HG02973 (cell line): ENCODE results near the gene SLC15A4.
"Not testable (repeated sequence)": the region's sequence is repeated elsewhere in the genome, so short reads cannot be mapped to it uniquely, and the experiment has no call there.

ENCODE experiments used
- ATAC-seq: cut with Tn5 transposase; IDR thresholded peaks from one replicate; pipeline ENCODE4 v1.9.1; 2021; ENCODE audit warnings: moderate library complexity; ENCODE audit not compliant: unreplicated experiment

The SLC15A4 gene

GRCh38 chr12:128823916-128824839 lies at the start of gene SLC15A4:
SLC15A4 (minus strand) TSS chr12:128823958; CDS start chr12:128823943, 15 bp downstream.
- ATAC-seq: peak; percentile 77

GRCh38 chr12:128872303-128872702 lies 48.5 kb upstream of the SLC15A4 start:
- ATAC-seq: no peak

GRCh38 chr12:128871516-128871892 lies 47.7 kb upstream of the SLC15A4 start:
- no peak for ATAC-seq

- ATAC-seq: no peak
These were observed 43.7 kb upstream of the SLC15A4 start for GRCh38 chr12:128867466-128867865.

- ATAC-seq: no peak
These were observed 40.9 kb upstream of the SLC15A4 start for GRCh38 chr12:128864516-128865186.

GRCh38 chr12:128863957-128864356 lies 40.2 kb upstream of the SLC15A4 start:
- ATAC-seq: no peak

- no peak for ATAC-seq
These were observed 37.7 kb upstream of the SLC15A4 start for GRCh38 chr12:128861226-128862016.

- ATAC-seq: no peak
These were observed 35.6 kb upstream of the SLC15A4 start for GRCh38 chr12:128859311-128859710.

GRCh38 chr12:128857133-128857763 lies 33.5 kb upstream of the SLC15A4 start:
- ATAC-seq: no peak

- no peak for ATAC-seq
These were observed 33.0 kb upstream of the SLC15A4 start for GRCh38 chr12:128856791-128857078.

GRCh38 chr12:128856035-128856790 lies 32.5 kb upstream of the SLC15A4 start:
- ATAC-seq: no peak

- no peak for ATAC-seq
These were observed 29.9 kb upstream of the SLC15A4 start for GRCh38 chr12:128853600-128854197.

- ATAC-seq: no peak
These were observed 29.3 kb upstream of the SLC15A4 start, which contains the start of gene GLT1D1 for GRCh38 chr12:128852885-128853599. GLT1D1 (plus strand) TSS chr12:128853478; CDS start chr12:128853582, 104 bp downstream.

- no peak for ATAC-seq
These were observed 28.4 kb upstream of the SLC15A4 start for GRCh38 chr12:128852026-128852698.

GRCh38 chr12:128851429-128851828 lies 27.7 kb upstream of the SLC15A4 start:
- not testable (repeated sequence) for ATAC-seq

GRCh38 chr12:128850400-128850799 lies 26.6 kb upstream of the SLC15A4 start:
- ATAC-seq: no peak

- not testable (repeated sequence) for ATAC-seq
These were observed 26.0 kb upstream of the SLC15A4 start for GRCh38 chr12:128849806-128850205.

GRCh38 chr12:128848371-128848770 lies 24.6 kb upstream of the SLC15A4 start:
- ATAC-seq: no peak

GRCh38 chr12:128846671-128847070 lies 22.9 kb upstream of the SLC15A4 start:
- ATAC-seq: not testable (repeated sequence)
